Endodermal cell (in vitro differentiated cells): ENCODE data around the gene ARHGAP40. TPM values are rescaled to one million over a fixed set of nuclear protein-coding genes. Genes with fewer than 3 reads are reported as not detected.

ENCODE experiments used
- DNase-seq: peaks from one replicate; pipeline ENCODE4 v3.0.0-alpha.2; 2017
- H3K27ac ChIP-seq: 2 replicates; pipeline ENCODE4 v1.5.1; 2013; ENCODE audit warnings: mild to moderate bottlenecking, low read depth, low read length, moderate library complexity
- H3K27me3 ChIP-seq: 2 replicates; pipeline ENCODE4 v1.6.1; 2013; ENCODE audit warnings: mild to moderate bottlenecking, low read length, moderate library complexity; ENCODE audit not compliant: insufficient read depth, control insufficient read depth, poor library complexity, severe bottlenecking
- H3K36me3 ChIP-seq: 2 replicates; pipeline ENCODE4 v1.7.0; 2013; ENCODE audit warnings: mild to moderate bottlenecking, low read length, moderate library complexity; ENCODE audit not compliant: control insufficient read depth, insufficient read depth
- H3K4me1 ChIP-seq: one replicate; pipeline ENCODE4 v1.7.0; 2013; ENCODE audit warnings: low read length; ENCODE audit not compliant: control insufficient read depth, insufficient read depth
- H3K4me3 ChIP-seq: 2 replicates; pipeline ENCODE4 v1.5.1; 2013; ENCODE audit warnings: mild to moderate bottlenecking, low read length, moderate library complexity
- H3K9ac ChIP-seq: 2 replicates; pipeline ENCODE4 v1.6.1; 2013; ENCODE audit warnings: mild to moderate bottlenecking, low read length, moderate library complexity; ENCODE audit not compliant: poor library complexity, severe bottlenecking; ENCODE audit errors: extremely low read depth
- H3K9me3 ChIP-seq: 2 replicates; pipeline ENCODE4 v1.6.1; 2013; ENCODE audit warnings: mild to moderate bottlenecking, low read length, moderate library complexity; ENCODE audit not compliant: control insufficient read depth
- H3K27ac Mint-ChIP-seq: 2 replicates; pipeline ENCODE4 v1.8.0; 2020; ENCODE audit warnings: mixed read lengths
- H3K27me3 Mint-ChIP-seq: 2 replicates; pipeline ENCODE4 v1.8.0; 2021; ENCODE audit warnings: mild to moderate bottlenecking, mixed read lengths; ENCODE audit not compliant: insufficient read depth
- H3K36me3 Mint-ChIP-seq: 2 replicates; pipeline ENCODE4 v1.8.0; 2020; ENCODE audit warnings: low read depth, mixed read lengths
- H3K4me1 Mint-ChIP-seq: 2 replicates; pipeline ENCODE4 v1.8.0; 2020; ENCODE audit warnings: mixed read lengths
- H3K4me3 Mint-ChIP-seq: 2 replicates; pipeline ENCODE4 v1.8.0; 2020; ENCODE audit warnings: mild to moderate bottlenecking, moderate library complexity, mixed read lengths
- H3K9me3 Mint-ChIP-seq: 2 replicates; pipeline ENCODE4 v1.8.0; 2020; ENCODE audit warnings: mild to moderate bottlenecking, mixed read lengths
- WGBS, 2 experiments: methylation state at CpG; one replicate each; pipeline versions ENCODE4 v1.1.5 to v1.1.7; 2013; ENCODE audit warnings: missing lambda C conversion rate in 2 of 2, mixed read lengths in 1 of 2; ENCODE audit not compliant: insufficient coverage in 1 of 2, insufficient read length in 1 of 2; 5-methylcytosine and 5-hydroxymethylcytosine counted together
- total RNA-seq, 2 donors: library from RNA; stranded (reverse); fragmentation: NEBNext Ultra II Directional in 1 of 2; extraction: Animal tissue kit (Norgen Biotek cat#: 25700) in 1 of 2; gene quantifications; 2 replicates in 1 of 2; 3 replicates in 1 of 2; pipeline ENCODE4 v1.2.1, GENCODE V29; 2021
- TF ChIP-seq, protein P1 (sequence below): fragments of 200-600 bp; sonication (generic); conservative IDR thresholded peaks from 2 replicates; pipeline ENCODE4 v1.5.0; 2021; ENCODE audit warnings: antibody characterized with exemption, mild to moderate bottlenecking

ARHGAP40 gene
- total RNA-seq, 2 donors from 2014 or later: 5.5 to 18.5 TPM

DNA sequence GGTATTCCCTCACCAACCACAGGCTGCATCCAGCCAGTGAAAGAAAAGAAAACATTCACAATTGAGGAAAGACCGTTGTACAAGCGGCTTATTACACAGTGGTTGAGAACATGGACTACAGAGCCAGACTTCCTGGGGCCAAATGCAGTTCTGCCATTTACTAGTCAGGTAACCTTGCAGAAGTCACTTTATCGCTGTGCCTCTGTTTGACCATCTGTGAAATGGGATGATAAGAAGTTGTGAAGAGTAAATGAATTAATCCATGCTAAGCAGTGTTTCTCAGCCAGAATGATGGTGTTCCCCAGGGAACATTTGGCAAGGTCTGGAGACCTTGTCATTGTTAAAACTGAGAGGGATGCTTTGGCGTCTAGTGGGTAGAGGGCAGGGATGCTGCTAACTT lies 14.8 kb downstream of the ARHGAP40 start:
- peaks cover 35% of the 10 kb centered on the region for H3K36me3 Mint-ChIP-seq
- DNase-seq: no peak
- no peak overlapping the region for H3K4me3 Mint-ChIP-seq
- Histone ChIP-seq H3K4me3 (no peak overlapping the region), H3K27me3 (no peaks in the 10 kb centered on the region), H3K36me3 (peaks cover 11% of the 10 kb centered on the region), H3K9me3 (no peaks in the 10 kb centered on the region), H3K4me1 (peaks cover 5% of the 10 kb centered on the region), H3K9ac (no peak overlapping the region), H3K27ac (no peak overlapping the region)
- H3K4me1 Mint-ChIP-seq: peaks cover 41% of the 10 kb centered on the region
- WGBS, 2 experiments: 95 to 96% methylated on average over 4 of the region's 4 CpGs
- H3K27ac Mint-ChIP-seq: no peak overlapping the region
- no peaks in the 10 kb centered on the region for H3K27me3 Mint-ChIP-seq
- peaks cover 1% of the 10 kb centered on the region for H3K9me3 Mint-ChIP-seq
- TF ChIP-seq, protein P1, sequence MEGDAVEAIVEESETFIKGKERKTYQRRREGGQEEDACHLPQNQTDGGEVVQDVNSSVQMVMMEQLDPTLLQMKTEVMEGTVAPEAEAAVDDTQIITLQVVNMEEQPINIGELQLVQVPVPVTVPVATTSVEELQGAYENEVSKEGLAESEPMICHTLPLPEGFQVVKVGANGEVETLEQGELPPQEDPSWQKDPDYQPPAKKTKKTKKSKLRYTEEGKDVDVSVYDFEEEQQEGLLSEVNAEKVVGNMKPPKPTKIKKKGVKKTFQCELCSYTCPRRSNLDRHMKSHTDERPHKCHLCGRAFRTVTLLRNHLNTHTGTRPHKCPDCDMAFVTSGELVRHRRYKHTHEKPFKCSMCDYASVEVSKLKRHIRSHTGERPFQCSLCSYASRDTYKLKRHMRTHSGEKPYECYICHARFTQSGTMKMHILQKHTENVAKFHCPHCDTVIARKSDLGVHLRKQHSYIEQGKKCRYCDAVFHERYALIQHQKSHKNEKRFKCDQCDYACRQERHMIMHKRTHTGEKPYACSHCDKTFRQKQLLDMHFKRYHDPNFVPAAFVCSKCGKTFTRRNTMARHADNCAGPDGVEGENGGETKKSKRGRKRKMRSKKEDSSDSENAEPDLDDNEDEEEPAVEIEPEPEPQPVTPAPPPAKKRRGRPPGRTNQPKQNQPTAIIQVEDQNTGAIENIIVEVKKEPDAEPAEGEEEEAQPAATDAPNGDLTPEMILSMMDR: no peak

GRCh38 chr20:38617011-38617829 lies 15.6 kb downstream of the ARHGAP40 start:
- Mint-ChIP-seq H3K36me3 (peaks cover 36% of the 10 kb centered on the region), H3K4me3 (no peak overlapping the region), H3K4me1 (peaks cover 42% of the 10 kb centered on the region), H3K27ac (peak overlapping the region; percentile 79), H3K9me3 (peaks cover 1% of the 10 kb centered on the region), H3K27me3 (no peaks in the 10 kb centered on the region)
- 78 to 86% methylated on average over 12 to 16 of the region's 16 CpGs for WGBS, 2 experiments
- Histone ChIP-seq H3K4me1 (peaks cover 5% of the 10 kb centered on the region), H3K27ac (no peak overlapping the region), H3K36me3 (peaks cover 11% of the 10 kb centered on the region), H3K9me3 (no peaks in the 10 kb centered on the region), H3K9ac (no peak overlapping the region), H3K27me3 (no peaks in the 10 kb centered on the region), H3K4me3 (no peak overlapping the region)
- TF ChIP-seq, protein P1: no peak
- peak; percentile 87 for DNase-seq

DNA sequence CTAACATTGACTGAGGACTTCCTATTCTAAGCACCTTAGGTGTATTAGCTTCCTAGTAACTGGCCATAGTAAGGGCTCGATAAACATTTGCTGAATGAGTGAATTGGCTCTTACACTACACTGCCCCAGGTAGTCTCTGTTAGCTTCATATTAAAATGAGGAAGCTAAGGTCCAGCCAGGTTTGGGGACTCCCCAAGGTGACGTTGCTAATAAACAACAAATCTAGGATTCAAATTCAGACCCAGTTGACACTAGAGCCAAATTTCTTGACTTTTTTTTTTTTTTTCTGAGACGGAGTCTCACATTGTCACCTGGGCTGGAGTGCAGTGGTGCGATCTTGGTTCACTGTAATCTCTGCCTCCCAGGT lies 16.2 kb downstream of the ARHGAP40 start:
- H3K9me3 Mint-ChIP-seq: peaks cover 1% of the 10 kb centered on the region
- no peak overlapping the region for H3K4me3 Mint-ChIP-seq
- Histone ChIP-seq H3K4me3 (no peak overlapping the region), H3K27me3 (no peaks in the 10 kb centered on the region), H3K9ac (no peak overlapping the region), H3K27ac (no peak overlapping the region), H3K9me3 (no peaks in the 10 kb centered on the region), H3K36me3 (peaks cover 11% of the 10 kb centered on the region), H3K4me1 (no peaks in the 10 kb centered on the region)
- H3K27ac Mint-ChIP-seq: peak overlapping the region; percentile 79
- peaks cover 37% of the 10 kb centered on the region for H3K36me3 Mint-ChIP-seq
- WGBS, 2 experiments: 93 to 94% methylated on average over 3 to 4 of the region's 4 CpGs
- no peaks in the 10 kb centered on the region for H3K27me3 Mint-ChIP-seq
- peaks cover 36% of the 10 kb centered on the region for H3K4me1 Mint-ChIP-seq
- TF ChIP-seq, protein P1: no peak
- DNase-seq: no peak
